Measurements from ENCODE around the gene CYTH4.

The CYTH4 gene

GRCh38 chr22:37294747-37295146 lies 12.4 kb downstream of the CYTH4 start:
- TF ChIP-seq CTCF (IDR thresholded peaks at IDR 0.05; ENCODE audit: borderline replicate concordance, control extremely low read depth, extremely low read depth, insufficient read depth, missing control alignments): no peak
- no peak for DNase-seq (ENCODE audit: low spot score)
- in situ Hi-C loops (cut with MboI; ENCODE audit: low sequenced_read_pairs, unreplicated experiment): no loop called here

- in situ Hi-C loops (cut with MboI; ENCODE audit: low sequenced_read_pairs, unreplicated experiment): no loop called here
- TF ChIP-seq CTCF (IDR thresholded peaks at IDR 0.05; ENCODE audit: borderline replicate concordance, control extremely low read depth, extremely low read depth, insufficient read depth, missing control alignments): no peak
- DNase-seq (ENCODE audit: low spot score): no peak
These were observed 13.0 kb downstream of the CYTH4 start for GRCh38 chr22:37295213-37295886.

- no peak for TF ChIP-seq CTCF (IDR thresholded peaks at IDR 0.05; ENCODE audit: borderline replicate concordance, control extremely low read depth, extremely low read depth, insufficient read depth, missing control alignments)
- DNase-seq (ENCODE audit: low spot score): no peak
- in situ Hi-C loops (cut with MboI; ENCODE audit: low sequenced_read_pairs, unreplicated experiment): no loop called here
These were observed 13.6 kb downstream of the CYTH4 start for GRCh38 chr22:37295946-37296345.

GRCh38 chr22:37298748-37299495 lies 16.6 kb downstream of the CYTH4 start:
- TF ChIP-seq CTCF (IDR thresholded peaks at IDR 0.05; ENCODE audit: borderline replicate concordance, control extremely low read depth, extremely low read depth, insufficient read depth, missing control alignments): no peak
- in situ Hi-C loops (cut with MboI; ENCODE audit: low sequenced_read_pairs, unreplicated experiment): no loop called here
- no peak for DNase-seq (ENCODE audit: low spot score)

- in situ Hi-C loops (cut with MboI; ENCODE audit: low sequenced_read_pairs, unreplicated experiment): no loop called here
- DNase-seq (ENCODE audit: low spot score): no peak
- no peak for TF ChIP-seq CTCF (IDR thresholded peaks at IDR 0.05; ENCODE audit: borderline replicate concordance, control extremely low read depth, extremely low read depth, insufficient read depth, missing control alignments)
These were observed 17.7 kb downstream of the CYTH4 start for GRCh38 chr22:37299969-37300509.

GRCh38 chr22:37300551-37301017 lies 18.3 kb downstream of the CYTH4 start:
- DNase-seq (ENCODE audit: low spot score): no peak
- no peak for TF ChIP-seq CTCF (IDR thresholded peaks at IDR 0.05; ENCODE audit: borderline replicate concordance, control extremely low read depth, extremely low read depth, insufficient read depth, missing control alignments)
- in situ Hi-C loops (cut with MboI; ENCODE audit: low sequenced_read_pairs, unreplicated experiment): no loop called here

Measured in GM13976 (cell line).